HPDE6-E6E7 (cell line): ENCODE data around the gene CTNNBL1.

Source experiments
- DNase-seq: peaks from one replicate; pipeline ENCODE4 v3.0.0; 2011; ENCODE audit warnings: missing footprints; ENCODE audit errors: extremely low spot score

CTNNBL1 gene

DNA sequence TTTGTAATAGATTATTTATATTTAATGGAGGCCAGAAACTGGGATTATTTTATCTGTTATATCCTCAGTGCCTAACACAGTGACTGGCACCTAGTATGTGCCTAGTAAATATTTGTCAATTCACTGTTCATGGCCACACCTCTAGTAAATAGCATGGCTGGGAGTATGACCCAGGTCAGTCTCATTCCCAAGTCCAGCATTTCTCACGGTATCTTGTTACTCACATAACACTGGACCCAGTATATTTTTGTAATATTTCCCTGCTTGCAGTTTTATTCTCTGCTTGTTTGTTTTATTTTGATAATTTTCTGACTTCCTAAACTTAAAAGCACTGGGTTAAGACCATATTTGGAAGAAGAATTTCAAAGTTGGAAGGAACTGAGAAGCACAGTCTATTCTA lies 47.7 kb downstream of the CTNNBL1 start:
- no peak for DNase-seq

DNA sequence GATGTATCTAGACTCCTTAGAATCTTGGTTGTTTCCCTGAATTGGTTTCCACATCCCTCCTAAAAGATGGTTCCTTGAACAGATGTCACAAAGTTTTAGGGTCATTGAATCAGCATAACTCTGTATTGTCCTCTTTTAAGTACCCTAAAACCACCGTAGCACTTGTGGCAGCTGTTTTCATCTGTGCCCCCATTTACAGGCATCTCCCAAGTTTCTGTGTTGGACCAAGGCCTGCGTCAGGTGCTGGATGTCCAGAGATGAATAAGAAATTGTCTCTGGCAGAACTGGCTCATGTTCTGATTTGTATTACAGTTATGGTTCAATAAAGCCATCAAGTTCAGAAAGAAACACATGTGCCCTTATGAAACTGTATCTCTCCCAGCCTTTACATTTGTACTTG lies 48.3 kb downstream of the CTNNBL1 start:
- no peak for DNase-seq

DNA sequence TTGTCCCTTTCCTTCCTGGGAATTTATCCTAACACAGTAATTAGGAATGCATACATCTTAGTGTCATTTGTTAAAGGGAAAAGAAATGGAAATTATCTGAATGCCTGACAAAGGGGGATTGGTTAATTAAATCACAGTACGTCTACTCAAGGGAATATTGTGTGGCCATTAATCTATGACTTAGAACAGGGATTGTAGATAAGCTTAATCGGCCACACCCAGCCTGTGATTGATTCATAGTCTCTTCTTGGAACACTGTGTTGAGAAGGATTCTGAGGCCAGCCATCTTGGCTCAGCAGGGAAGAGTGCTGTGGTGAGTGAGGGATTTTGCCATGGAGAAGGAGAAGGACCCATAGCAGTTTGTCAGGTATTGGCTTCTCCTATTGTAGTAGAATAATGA lies 50.5 kb downstream of the CTNNBL1 start:
- DNase-seq, result no peak

DNA sequence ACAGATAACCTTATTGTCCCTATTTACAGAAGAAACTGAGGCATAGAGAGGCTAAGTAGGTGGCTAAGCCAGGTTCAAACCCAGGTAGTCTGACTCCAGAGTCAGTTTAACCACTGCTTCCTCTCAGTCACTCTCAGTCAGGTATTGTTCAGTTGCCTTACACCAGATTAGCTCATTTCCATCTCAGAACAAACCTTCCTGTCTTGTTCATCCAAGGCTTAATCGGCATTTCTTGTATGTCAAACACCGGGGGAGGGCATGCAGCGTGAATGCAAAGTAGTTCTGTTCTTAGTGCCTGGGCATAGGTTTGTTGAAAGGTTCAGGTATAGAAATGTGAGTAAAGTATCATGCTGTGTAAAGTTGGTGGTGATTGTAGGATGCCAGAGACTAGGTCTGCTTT lies 51.7 kb downstream of the CTNNBL1 start:
- no peak for DNase-seq

DNA sequence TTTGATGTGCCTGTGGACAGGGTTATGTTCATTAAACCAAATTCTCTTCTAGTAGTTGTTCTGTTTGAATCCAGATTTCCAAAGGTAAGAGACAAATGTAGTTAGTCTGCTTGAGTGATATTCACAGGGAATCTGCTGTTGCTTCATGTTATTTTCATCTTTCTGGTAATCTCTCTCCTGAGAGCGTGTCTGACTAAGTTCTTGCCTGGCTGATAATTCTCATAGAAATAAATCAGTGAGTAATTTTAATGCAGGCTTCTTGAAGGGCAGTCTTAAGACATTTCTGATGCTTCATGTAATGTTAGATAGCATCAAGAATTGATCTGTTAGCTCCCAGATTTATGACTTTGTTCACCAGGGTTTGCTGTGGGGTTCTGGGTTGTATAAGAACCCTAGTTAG lies 54.2 kb downstream of the CTNNBL1 start:
- no peak for DNase-seq

DNA sequence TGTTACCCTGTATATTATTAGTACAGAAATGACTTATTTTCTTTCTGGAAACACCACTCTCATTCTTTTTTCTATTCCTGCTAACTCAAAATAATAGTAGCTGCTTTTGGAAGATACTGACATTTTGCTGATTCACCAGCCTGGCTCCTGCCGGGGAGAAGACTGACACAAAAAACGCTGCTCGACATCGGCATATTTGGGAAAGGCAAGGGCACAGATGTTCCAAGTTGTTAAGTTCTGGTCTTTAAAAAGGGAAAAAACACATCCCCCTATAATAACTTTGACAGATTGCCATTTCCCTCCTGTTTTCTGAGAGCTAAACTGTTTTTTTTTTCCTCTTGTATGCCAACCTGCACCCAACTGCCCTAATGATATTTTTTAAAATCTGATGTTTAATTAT lies 55.4 kb downstream of the CTNNBL1 start:
- DNase-seq, result no peak

DNA sequence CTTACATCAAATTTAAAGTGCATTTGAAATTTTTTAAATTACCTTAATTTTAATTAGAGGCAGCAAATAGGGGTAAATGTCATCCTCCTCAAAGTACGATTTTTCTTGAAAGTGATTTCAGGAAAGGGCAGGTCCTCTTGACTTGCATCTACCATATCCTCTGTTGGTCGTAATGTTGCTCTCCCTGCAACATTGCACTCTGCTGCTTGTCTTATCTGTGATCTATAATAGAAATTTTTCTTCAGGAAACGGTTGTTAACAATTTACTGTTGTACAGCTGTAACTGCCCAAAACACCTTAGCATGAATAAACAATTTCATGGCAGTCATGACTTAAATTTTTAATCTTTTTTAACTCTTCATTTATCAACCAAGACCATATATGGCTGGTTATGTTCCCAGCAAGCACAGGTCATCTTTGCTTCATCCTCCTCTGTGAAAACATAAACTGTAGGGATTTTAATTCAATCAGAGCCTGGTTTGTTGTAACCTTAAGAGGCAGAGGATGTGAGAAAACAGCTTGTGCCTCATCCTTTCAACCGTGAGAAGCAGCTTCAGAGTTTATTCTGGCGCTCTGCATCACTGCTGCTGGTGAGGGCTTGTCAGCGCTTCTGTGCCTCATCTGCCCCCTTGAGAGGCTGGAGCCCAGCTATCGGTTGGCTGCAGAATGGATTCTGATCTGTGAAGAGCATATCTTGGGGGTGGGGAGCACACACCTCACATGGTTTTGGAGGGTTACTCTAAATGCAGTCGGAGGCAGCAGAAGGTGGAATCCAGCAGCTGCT lies 56.0 kb downstream of the CTNNBL1 start:
- no peak for DNase-seq

DNA sequence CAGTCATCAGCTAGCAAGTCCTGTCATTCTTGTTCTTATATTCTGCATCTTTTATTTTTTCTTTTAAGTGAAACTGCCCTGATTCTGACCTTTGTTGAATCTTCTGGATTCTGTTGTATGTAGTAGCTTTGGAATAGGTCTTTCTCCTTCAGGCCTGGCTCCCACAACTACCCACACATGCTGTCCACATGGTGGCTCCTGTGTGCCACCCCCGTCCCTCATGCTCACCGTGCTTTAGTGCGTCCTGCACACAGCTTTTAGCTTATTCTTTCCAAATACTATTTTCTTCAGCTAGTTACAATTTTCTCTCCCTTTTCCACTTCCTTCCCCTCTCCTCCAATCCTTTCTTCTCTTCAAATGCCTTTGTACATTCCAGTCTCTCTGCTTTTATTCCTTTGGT lies 61.8 kb downstream of the CTNNBL1 start:
- DNase-seq, result no peak

DNA sequence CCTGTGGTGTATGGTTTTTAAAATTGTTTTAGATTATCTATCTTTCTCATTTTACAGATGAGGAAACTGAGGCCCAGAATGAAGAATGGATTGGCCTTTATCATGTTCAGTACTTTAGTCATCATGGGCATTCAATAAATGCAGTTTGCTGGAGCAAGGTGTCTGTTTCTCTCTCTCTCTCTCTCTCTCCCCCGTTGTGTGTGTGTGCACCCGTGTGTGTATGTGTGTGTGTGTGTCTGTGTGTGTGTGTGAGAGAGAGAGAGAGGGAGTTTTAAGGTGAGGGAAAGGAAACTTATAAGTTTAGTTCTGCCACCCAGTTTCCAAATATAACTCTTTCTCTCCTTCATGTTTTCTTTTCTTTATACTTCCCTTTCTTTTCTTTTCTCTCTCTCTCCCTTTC lies 62.4 kb downstream of the CTNNBL1 start:
- no peak for DNase-seq

DNA sequence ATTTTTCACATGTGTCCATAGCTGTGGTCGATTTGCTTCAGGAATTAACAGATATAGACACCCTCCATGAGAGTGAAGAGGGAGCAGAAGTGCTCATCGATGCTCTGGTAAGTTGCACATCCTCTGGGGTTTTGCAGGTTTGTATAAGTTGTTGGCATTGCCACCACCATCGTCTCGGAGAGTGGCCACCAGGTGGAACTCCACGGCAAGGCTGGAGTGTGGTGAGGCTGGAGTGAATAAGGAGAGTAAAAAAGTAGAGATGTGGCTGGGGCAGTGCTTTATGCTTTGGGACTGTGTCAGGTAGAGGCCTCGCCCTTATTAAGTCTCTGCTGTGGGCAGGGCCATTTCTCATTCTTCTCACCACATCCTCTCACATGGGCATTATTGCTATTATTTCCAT lies 63.7 kb downstream of the CTNNBL1 start:
- no peak for DNase-seq

DNA sequence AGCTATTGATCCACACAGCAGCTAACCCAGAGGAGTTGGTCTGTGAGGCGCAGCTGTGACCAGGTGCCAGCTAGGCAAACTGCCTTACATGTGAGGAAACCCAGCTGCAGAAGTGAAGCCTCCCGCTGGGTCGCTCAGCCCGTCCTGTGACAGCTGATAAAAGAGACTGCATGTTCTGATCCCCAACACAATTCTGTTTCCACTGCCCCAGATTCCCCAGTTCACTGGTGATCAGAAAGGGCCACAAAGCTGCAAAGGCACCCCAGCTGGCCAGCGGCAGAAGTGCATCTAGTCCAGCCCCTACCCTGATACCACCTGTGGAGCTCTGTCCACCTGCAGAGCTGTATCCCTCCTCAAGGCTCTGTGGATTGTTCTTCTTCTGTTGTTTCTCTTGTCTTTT lies 64.5 kb downstream of the CTNNBL1 start:
- no peak for DNase-seq

DNA sequence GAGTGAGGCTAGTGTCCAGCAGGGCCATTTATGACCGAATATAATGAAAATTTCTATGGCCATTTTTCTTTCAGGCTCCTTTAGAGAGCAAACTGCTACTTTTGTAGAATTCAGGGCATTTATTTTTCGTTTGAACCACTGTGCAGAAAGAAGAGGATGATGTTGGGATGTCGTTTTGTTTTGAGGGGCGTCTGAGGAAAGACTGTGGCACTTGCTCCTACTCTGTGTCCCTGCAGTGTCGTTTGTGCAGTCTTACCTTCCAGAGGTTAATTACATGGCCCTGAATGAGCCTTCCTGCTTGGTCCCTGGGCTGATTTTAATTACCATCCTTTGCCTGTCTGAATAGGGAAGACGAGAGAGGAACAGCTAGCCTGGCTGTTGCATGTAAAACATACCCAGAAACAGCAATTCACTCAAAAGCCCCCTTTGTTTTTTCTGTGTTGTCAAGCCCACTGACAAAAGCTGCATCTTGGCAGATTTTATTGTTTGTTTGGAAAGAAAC lies 65.3 kb downstream of the CTNNBL1 start:
- no peak for DNase-seq

DNA sequence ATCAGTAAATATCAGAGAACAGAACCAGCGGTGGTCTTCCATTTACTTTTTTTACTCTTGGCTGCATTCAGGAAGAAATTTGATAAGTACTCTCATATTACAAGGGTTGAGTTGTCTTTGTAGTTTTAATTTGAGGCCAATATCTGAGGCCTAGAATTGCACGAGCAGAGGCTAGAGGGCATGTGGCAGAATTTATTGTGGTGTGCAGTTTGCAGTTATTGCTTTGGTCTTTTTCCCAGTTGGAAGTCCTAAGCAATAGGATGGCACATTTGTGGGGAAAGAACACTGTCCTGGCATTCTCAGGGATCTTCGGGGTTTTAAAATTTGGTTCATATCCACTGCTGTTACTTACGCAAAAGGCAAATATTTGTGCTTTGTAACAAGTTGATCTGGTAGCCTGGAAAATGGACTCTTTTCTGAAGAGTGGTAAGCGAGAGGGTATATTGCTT lies 66.0 kb downstream of the CTNNBL1 start:
- no peak for DNase-seq

DNA sequence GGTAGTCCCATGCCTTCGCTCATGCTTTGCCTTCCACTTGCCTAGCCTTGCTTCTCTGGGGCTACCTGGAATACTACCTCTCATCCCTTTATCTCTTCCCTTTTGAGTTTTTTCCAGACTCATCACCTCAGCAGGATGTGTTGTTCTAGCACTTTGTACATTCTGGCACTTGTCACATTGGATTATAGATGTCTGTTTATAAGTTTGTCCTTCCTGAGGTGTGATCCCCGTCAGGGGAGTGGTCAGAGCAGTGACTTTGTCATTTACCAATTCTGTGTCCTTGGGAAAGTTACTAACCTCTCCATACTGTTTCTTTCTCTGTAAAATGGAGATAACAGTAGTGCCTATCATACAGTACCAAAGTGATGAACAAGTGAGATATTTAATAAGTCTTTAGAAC lies 66.5 kb downstream of the CTNNBL1 start:
- DNase-seq, result no peak

DNA sequence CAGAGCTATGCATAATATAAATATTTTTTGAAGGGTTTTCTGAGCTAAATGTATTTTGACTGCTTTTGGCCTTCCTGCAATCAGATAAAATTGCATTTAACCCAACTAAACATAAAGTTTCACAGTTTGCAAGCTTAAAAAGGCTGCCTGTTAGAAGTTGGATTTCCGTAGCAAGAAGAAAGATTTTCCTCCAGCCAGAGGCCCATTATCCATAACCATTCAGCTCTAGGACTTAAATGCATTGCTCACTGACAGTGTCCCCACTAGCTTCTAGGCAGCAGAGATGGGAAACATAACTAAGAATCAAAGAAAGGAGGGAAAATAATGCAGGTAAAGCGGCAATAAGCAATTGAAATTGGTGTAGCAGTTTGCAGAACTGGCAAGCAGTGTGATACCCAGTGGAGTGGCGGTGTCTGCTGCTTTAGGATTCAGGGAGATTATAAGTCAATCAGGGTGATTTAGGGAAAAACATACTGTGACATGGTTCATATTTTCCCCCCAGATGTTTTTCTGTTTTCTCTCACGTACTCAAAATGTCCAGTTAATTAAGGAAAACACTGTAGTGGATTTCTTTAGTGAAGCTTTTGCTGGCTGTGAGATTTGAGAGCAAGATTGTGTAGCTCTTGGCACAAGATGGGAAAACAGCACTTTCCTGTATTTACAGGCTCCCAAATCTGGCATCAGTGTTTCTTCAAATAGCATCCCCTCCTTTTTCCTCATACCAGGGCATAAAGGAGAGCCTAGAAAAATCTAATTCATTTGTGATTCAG lies 69.1 kb downstream of the CTNNBL1 start:
- DNase-seq, result no peak

DNA sequence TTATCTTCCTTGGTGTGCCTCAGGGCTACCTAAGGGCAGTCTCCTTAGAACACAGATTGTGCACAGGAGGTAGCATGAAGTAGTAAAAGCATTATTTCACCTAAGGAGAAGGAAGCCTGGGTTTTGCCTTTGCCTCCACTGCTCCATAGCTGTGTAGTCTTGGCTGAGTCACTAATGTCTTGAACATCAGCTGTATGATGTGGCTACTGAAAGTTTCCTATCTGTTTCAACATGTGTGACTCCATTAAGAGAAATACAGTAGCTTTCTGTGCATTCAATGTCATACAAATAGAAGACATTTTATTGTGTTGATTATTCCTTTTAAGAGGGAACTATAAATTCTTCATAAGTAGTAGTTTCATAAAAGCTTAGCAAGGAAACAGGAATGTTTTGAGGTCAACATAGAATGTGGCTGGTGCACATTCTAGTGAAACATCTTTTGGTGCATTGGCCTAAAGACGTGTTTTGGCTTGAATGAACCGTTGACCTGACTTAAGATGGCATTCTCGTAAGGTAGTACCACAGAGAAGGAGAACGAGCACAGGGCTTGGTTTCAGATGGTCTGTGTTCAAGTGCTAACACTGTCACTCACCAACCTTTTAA lies 70.6 kb downstream of the CTNNBL1 start:
- DNase-seq, result peak; percentile 82

DNA sequence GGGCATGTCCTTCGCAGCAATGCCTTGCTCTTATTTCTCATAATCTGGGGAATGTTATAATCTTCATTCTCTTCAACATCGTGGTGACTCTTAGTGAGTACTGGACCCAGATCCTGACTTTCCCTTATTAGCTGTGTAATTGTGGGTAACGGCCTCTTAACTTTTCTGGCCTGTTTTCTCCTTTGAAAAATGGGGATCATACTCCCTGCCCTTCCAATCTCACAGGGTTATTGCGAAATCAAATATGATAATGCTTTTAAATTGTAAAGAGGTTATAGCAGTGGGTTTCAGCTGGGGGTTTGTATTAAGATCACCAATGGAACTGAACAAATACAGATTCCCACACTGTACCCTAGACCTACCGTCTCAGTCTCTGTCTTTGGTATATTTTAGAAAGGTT lies 77.1 kb downstream of the CTNNBL1 start:
- no peak for DNase-seq

DNA sequence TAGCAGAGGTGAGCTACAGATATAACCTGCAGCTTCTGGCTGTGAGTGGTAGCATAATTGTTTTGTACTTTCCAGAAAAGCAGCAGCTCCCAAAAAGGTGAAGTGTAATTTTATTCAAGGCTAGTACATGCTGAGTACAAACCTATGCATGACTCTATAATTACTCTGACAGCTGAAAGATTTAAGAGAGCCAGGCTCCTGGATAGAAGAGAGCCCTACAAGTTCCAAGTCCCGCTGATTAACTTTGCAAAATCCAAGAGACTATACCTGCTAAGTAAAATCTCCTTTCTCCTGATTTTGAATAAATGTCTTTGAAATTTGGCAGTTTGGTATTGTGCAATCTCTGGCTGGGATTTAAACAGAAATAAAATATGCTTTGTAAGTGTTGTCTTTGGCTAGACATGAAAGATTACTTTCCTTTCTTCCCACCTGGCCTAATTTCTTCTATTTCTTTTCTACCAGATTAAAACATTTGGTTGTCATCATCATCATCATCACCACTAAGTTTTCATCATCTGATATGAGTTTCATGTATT lies 79.5 kb downstream of the CTNNBL1 start:
- DNase-seq, result no peak

DNA sequence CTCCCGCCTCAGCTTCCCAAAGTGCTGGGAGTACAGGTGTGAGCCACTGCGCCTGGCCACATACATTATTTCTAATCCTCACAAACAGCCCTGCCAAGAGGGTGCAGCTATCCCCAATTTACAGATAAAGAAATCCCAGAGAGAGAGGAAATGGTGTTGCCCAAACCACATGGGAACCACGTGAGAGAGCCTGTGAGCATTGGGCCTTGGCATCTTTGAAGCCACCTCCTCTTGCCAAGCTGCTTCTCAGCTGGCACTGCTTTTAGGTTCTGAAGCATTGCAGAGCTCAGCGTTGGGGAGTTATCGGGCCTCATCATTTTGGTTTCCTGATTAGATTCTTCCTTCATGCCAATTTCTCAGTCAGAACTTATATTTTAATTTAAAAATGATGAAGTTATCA lies 80.3 kb downstream of the CTNNBL1 start:
- no peak for DNase-seq

DNA sequence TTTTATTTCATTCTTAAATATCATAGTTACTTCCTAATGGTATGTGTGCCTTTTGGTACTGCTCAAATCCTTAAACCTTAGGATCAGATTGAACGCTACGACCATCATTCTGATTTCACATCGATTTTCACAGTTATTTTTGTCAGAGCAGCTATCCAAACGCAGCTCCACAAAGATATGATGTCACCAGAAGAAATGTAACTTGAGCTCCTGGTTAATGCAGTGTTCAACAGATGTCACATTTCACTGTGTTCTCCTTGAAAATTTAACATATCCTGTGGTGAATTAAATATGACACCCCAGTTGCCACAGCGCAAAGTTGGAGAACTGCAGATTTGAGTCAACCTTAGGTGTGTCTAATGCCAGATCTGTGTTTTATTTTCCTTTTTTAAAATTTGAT lies 81.4 kb downstream of the CTNNBL1 start:
- DNase-seq, result no peak

DNA sequence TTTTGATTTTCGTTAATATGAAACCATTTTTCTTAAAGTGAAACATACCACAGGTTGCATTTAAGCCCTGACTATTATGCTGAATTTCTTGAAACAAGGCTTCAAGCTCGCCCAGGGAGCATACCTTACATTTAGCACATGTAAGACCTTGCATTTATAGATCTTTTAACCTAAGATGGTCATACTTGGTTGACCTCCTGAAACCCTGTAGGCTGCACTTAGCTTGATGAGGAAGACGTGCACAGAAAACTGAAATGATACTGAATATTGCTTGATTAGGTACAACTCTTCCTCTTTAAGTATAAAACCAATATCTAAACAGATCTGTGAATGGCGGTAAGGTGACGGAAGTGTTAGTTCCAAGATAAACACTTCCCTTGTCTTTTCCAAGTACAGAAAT lies 82.2 kb downstream of the CTNNBL1 start:
- no peak for DNase-seq

DNA sequence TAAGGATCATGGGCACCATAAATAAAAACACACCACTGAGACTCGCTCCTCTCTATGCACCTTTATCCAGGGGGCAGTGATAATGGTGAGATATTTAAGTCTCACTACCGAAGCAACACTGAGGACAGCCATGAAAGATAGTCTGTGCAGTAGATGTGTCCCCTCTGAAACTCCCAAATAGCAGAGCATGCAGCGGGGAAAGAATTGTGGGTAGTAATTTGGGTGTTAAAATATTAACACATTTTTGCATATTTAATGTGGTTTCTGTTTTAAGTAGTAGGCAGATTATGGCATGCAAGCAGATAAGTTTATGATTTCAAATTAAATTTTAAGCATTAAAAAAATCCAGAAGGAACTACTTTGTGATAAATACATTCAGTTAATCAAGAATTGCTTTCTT lies 82.7 kb downstream of the CTNNBL1 start:
- no peak for DNase-seq
